MM.1S (cell line): ENCODE results near the gene ATP8A1.

Experiments used
- DNase-seq: peaks from one replicate; pipeline ENCODE4 v3.0.0-alpha.2; 2015
- H2AFZ ChIP-seq: fragments of 300-600 bp; sonication (generic); 2 replicates; pipeline ENCODE4 v1.6.0; 2016; ENCODE audit warnings: antibody characterized with exemption, low read length
- H3F3A ChIP-seq: fragments of 300-600 bp; sonication (generic); 2 replicates; pipeline ENCODE4 v1.6.1; 2016; ENCODE audit warnings: mild to moderate bottlenecking, antibody characterized with exemption, low read length, moderate library complexity, mixed read lengths; ENCODE audit not compliant: insufficient read depth
- H3K27ac ChIP-seq: fragments of 300-600 bp; sonication (generic); 2 replicates; pipeline ENCODE4 v1.5.1; 2016; ENCODE audit warnings: mild to moderate bottlenecking, low read length
- H3K27me3 ChIP-seq: fragments of 300-600 bp; sonication (generic); replicated peaks from 2 replicates; pipeline ENCODE4 v1.6.0; 2016; ENCODE audit warnings: low read length; ENCODE audit not compliant: insufficient read depth
- H3K36me3 ChIP-seq: fragments of 300-600 bp; sonication (generic); replicated peaks from 2 replicates; pipeline ENCODE4 v1.6.1; 2016; ENCODE audit warnings: mild to moderate bottlenecking, low read length, mixed read lengths; ENCODE audit not compliant: insufficient read depth
- H3K4me1 ChIP-seq: fragments of 300-600 bp; sonication (generic); 2 replicates; pipeline ENCODE4 v1.6.1; 2016; ENCODE audit warnings: low read length, mixed read lengths
- H3K4me2 ChIP-seq: fragments of 300-600 bp; sonication (generic); 2 replicates; pipeline ENCODE4 v1.6.0; 2016; ENCODE audit warnings: low read depth, low read length
- H3K4me3 ChIP-seq: fragments of 300-600 bp; sonication (generic); 2 replicates; pipeline ENCODE4 v1.5.1; 2016; ENCODE audit warnings: low read length, mixed read lengths
- H3K79me2 ChIP-seq: fragments of 300-600 bp; sonication (generic); 2 replicates; pipeline ENCODE4 v1.6.1; 2016; ENCODE audit warnings: mixed run types, low read length, mixed read lengths
- H3K9ac ChIP-seq: fragments of 300-600 bp; sonication (generic); 2 replicates; pipeline ENCODE4 v1.6.1; 2016; ENCODE audit warnings: low read length, mixed read lengths
- H3K9me2 ChIP-seq: fragments of 300-600 bp; sonication (generic); replicated peaks from 2 replicates; pipeline ENCODE4 v1.6.1; 2016; ENCODE audit warnings: mild to moderate bottlenecking, low read length, mixed read lengths; ENCODE audit not compliant: insufficient read depth
- H3K9me3 ChIP-seq: fragments of 300-600 bp; sonication (generic); replicated peaks from 2 replicates; pipeline ENCODE4 v1.6.1; 2016; ENCODE audit warnings: mild to moderate bottlenecking, low read length, mixed read lengths; ENCODE audit not compliant: insufficient read depth
- H4K20me1 ChIP-seq: fragments of 300-600 bp; sonication (generic); 2 replicates; pipeline ENCODE4 v1.6.1; 2016; ENCODE audit warnings: mild to moderate bottlenecking, low read length, moderate library complexity, mixed read lengths; ENCODE audit not compliant: insufficient read depth
- EZH2 ChIP-seq: fragments of 300-600 bp; sonication (generic); optimal IDR thresholded peaks from 2 replicates; pipeline ENCODE3; 2017; ENCODE audit warnings: low read depth, mild to moderate bottlenecking, antibody characterized with exemption, low read length, mixed read lengths
- EZH2phosphoT487 ChIP-seq: fragments of 300-600 bp; sonication (generic); IDR thresholded peaks from 2 replicates; pipeline ENCODE4 v1.6.1; 2018; ENCODE audit warnings: antibody characterized with exemption, low read length
- TF ChIP-seq, protein P1 (sequence below): fragments of 300-600 bp; sonication (generic); IDR thresholded peaks from 2 replicates; pipeline ENCODE4 v1.5.1; 2016; ENCODE audit warnings: antibody characterized with exemption, low read length, mixed read lengths

The ATP8A1 gene

DNA sequence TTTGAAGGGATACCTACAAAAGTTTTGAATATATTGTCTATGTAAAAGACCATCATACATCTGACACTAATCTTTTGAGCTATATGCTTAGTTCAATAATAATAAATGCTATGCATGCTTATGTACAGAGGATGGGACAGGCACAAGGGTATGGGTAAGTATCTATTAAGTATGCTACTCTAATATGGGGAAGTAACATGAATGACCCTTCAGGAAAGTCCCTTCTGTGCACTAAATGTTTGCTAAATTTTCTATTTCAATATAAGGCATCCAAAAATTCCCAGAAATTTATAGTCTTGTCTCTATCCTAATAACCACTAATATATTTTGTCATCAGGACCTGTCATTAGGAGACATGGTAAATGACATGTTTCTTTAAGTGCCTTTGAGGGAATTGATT is 19.0 kb downstream of the ATP8A1 start:
- Histone ChIP-seq H3K36me3 (no peaks in the 10 kb centered on the region), H3K4me3 (no peak overlapping the region), H3K9ac (no peak overlapping the region), H4K20me1 (no peaks in the 10 kb centered on the region), H3K4me2 (peak overlapping the region; percentile 78; the same call in 1 of the 2 replicates), H3K9me3 (no peaks in the 10 kb centered on the region), H3K9me2 (no peaks in the 10 kb centered on the region), H3K27me3 (no peaks in the 10 kb centered on the region), H3K79me2 (peaks cover 88% of the 10 kb centered on the region), H3K4me1 (peaks cover 60% of the 10 kb centered on the region), H2AFZ (no peak overlapping the region), H3F3A (peaks cover 24% of the 10 kb centered on the region), H3K27ac (peak overlapping the region; percentile 86; the same call in 1 of the 2 replicates)
- TF ChIP-seq, protein P1, sequence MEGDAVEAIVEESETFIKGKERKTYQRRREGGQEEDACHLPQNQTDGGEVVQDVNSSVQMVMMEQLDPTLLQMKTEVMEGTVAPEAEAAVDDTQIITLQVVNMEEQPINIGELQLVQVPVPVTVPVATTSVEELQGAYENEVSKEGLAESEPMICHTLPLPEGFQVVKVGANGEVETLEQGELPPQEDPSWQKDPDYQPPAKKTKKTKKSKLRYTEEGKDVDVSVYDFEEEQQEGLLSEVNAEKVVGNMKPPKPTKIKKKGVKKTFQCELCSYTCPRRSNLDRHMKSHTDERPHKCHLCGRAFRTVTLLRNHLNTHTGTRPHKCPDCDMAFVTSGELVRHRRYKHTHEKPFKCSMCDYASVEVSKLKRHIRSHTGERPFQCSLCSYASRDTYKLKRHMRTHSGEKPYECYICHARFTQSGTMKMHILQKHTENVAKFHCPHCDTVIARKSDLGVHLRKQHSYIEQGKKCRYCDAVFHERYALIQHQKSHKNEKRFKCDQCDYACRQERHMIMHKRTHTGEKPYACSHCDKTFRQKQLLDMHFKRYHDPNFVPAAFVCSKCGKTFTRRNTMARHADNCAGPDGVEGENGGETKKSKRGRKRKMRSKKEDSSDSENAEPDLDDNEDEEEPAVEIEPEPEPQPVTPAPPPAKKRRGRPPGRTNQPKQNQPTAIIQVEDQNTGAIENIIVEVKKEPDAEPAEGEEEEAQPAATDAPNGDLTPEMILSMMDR = no peak
- no peak for TF ChIP-seq EZH2phosphoT487
- TF ChIP-seq EZH2 = no peak
- no peak for DNase-seq

DNA sequence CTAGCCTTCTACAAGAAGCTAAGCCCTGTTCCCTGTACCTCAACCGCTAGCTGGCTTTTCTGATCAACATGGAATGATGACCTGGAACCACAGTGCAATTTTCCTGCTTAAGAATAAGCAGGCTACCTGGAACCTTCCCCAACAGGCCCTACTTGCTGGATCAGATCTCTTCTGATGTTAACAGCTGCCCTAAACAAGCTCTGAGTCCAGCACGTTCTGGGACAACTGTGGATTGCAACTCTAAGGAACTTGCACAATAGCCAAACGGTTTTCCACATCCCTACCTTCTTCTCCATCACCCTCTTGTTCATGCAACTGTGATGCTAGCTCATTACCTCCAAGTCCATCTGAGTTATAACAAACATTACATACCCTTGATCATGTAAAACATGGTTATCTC is 19.8 kb downstream of the ATP8A1 start:
- Histone ChIP-seq H3K4me1 (peaks cover 52% of the 10 kb centered on the region), H3K27me3 (no peaks in the 10 kb centered on the region), H3K9me3 (no peaks in the 10 kb centered on the region), H3K79me2 (peaks cover 88% of the 10 kb centered on the region), H2AFZ (no peak overlapping the region), H3K4me2 (no peak overlapping the region), H3K4me3 (no peak overlapping the region), H3K9me2 (no peaks in the 10 kb centered on the region), H3K27ac (no peak overlapping the region), H3K9ac (no peak overlapping the region), H3K36me3 (no peaks in the 10 kb centered on the region), H4K20me1 (no peaks in the 10 kb centered on the region), H3F3A (peaks cover 22% of the 10 kb centered on the region)
- no peak for DNase-seq
- TF ChIP-seq EZH2phosphoT487 = no peak
- TF ChIP-seq EZH2 = no peak
- TF ChIP-seq, protein P1 = no peak

DNA sequence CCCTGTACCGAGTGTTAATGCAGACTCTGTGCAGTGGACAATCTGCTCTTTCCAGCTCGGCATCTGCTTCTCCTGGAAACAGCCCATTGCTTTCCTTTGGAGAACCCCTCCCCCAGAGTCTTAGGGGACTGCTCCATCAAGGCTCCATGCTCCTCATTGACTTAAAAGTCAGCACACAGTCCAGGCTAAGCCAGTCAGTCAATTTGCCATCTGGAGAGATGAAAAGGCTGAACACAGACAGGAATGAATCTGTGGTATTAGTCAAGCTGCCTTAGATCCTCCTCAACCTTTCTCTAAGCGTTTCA is 20.3 kb downstream of the ATP8A1 start:
- H3K9ac ChIP-seq = no peak overlapping the region
- no peak overlapping the region for H3K4me3 ChIP-seq
- H3K36me3 ChIP-seq = no peaks in the 10 kb centered on the region
- peaks cover 88% of the 10 kb centered on the region for H3K79me2 ChIP-seq
- peaks cover 47% of the 10 kb centered on the region for H3K4me1 ChIP-seq
- H3K4me2 ChIP-seq = no peak overlapping the region
- no peak for DNase-seq
- no peaks in the 10 kb centered on the region for H3K9me2 ChIP-seq
- no peak for TF ChIP-seq EZH2phosphoT487
- TF ChIP-seq, protein P1 = no peak
- no peak for TF ChIP-seq EZH2
- no peak overlapping the region for H3K27ac ChIP-seq
- H3K27me3 ChIP-seq = no peaks in the 10 kb centered on the region
- no peaks in the 10 kb centered on the region for H3K9me3 ChIP-seq
- no peaks in the 10 kb centered on the region for H4K20me1 ChIP-seq
- peaks cover 22% of the 10 kb centered on the region for H3F3A ChIP-seq
- no peak overlapping the region for H2AFZ ChIP-seq
